ENCODE results near the gene LMO7.

LMO7 gene

GRCh38 chr13:75895168-75895567 is 259.0 kb downstream of the LMO7 start:
- no peak for DNase-seq (ENCODE audit: low spot score)

DNA sequence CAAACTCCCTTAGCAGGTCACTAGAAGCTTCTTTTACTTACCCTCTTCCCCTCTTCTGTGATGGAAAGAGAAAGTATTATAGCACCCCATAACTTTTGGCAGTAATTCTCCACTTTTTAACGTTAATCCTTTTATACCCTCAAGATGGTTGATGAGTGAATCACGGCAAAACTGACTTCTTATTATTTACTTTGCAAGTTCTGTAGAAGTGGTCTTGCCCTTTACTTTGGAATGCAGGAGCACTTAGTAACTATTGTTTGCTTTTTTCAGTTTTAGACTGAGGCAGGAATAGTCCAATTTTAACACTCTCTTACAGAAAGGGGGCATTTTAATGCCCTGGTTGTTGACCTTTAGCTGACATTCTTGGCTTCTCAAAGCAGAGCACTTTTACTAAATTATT is 260.1 kb downstream of the LMO7 start:
- no peak for DNase-seq (ENCODE audit: low spot score)

DNA sequence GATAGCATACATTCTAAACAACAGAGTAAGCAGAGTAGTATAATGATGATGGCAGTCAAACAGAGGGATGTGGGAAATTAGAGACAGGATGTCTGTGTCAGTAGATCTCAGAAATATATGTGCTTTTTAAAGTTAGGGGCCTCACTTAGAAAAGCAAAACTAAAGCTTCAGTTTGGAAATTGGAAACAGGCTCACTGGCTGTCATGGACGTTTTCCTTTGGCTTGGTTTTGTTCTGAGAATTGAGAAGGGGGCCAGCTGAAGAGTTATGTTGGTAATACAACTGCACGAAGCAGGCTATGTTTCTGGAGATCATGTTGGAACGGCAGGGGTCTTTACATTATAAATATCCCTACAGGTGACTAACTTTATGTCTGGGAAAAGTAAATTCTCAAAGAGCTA is 261.3 kb downstream of the LMO7 start:
- no peak for DNase-seq (ENCODE audit: low spot score)

- no peak for DNase-seq (ENCODE audit: low spot score)
These were observed 265.4 kb downstream of the LMO7 start for GRCh38 chr13:75901501-75901900.

DNA sequence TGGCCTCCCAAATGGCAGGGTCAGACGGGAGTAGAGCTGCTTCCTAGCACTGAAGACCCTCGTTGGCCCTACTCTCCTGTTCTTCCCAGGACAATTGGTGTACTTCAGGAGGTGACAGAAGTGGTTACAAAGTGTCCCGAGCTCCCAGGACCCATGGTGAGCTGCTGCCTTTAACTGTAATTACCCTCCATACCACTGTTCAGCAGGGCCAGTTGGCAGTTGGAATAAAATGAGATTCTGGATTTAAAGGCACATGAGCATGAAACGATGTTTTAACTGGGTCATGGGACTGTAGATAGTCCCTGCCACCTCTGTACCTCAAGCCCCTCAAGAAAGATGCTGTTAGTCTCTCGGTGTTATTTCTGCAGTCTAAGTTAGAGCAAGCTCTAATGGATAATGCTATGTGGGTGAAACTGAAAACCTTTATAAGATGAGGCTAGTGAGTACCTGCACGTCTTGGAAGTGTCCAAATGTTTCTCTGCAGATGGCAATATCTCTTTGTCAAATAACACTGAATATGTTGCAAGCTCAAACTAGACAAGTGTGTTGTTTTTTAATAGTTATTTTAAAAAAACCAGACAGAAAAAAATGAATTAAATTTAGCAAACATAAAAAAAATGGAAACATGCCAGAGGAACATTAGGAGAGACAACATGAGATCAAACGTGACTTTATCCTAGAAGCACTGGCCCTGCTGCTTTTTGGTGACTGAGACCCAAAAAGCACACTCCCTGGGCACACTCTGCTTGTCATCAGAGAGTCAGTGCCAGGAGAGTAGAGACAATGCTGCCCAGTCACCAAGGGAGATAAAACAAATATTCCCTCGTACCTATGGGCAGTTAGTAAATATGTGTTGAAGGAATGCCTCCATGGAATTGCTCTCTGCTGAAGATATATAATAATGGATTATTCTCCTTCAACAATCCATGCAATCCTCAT is 266.3 kb downstream of the LMO7 start:
- DNase-seq (ENCODE audit: low spot score), result no peak

- no peak for DNase-seq (ENCODE audit: low spot score)
These were observed 267.9 kb downstream of the LMO7 start for GRCh38 chr13:75904012-75904411.

DNA sequence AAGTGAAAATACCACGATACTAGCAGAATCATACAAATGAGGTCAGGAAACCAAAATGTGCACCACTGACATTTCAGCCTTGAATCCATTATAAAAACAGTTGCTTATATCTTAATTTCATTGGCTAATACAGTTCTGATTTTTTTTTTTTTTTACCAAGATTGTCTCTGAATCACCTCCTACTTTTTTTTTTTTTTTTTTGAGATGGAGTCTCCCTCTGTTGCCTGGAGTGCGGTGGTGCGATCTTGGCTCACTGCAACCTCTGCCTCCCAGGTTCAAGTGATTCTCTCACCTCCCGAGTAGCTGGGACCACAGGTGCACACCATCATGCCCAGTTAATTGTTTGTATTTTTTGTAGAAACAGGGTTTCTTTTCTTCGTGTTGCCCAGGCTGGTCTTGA is 270.2 kb downstream of the LMO7 start:
- DNase-seq (ENCODE audit: low spot score), result no peak

DNA sequence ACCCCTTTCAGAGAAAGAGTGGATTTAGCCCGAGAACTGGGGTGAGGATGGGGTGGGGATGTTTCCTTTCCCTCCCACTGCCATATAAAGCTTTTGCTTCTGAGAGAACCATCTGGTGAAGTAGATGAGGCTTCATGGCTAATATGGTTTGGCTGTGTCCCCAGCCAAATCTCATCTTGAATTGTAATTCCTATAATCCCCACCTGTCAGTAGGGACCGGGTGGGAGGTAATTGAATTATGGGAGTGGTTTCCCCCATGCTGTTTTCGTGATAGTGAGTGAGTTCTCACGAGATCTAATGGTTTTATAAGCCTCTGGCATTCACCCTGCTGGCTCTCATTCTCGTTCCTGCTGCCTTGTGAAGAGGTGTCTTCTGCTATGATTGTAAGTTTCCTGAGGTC is 270.9 kb downstream of the LMO7 start:
- DNase-seq (ENCODE audit: low spot score), result no peak

- peak; percentile 5 for DNase-seq (ENCODE audit: low spot score)
These were observed 272.0 kb downstream of the LMO7 start for GRCh38 chr13:75908141-75908540.
